Measurements from ENCODE around the gene SH3YL1. TPM values are rescaled to one million over a fixed set of nuclear protein-coding genes. Genes with fewer than 3 reads are reported as not detected.

SH3YL1 gene
- total RNA-seq, 1 experiment from 2014 or later: 33.0 TPM

DNA sequence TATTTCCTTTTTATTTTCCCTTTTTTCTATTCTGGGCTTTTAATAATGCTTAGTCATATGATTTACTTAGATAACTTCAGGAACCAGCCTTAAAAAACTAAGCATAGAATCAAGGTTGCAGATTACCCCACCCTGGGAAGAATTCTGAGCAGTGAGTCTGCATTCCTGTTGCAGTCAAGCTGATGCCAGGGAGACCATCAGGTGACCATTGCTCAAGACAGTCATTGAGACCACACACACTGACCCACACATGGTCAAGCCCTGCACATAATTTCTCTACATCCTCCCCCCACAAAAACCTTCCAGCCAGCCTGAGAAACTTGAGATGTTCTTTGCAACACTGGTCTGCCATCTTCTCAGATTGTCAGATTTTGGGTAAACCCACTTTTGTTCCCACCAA is 83.9 kb downstream of the SH3YL1 start:
- no peak overlapping the region for H3K27ac ChIP-seq (ENCODE audit: low read depth, low read length, poor library complexity, severe bottlenecking)
- ChIA-PET POLR2A (ENCODE audit: low non-redundant PET) (no interaction called here), CTCF (no interaction called here)
- intact Hi-C loops (cut with micrococcal nuclease; ENCODE audit: unreplicated experiment): no loop called here
- H3K9me3 ChIP-seq (ENCODE audit: low read depth, low read length, poor library complexity, severe bottlenecking): peaks cover 18% of the 10 kb centered on the region
- H3K27me3 ChIP-seq (replicated peaks; ENCODE audit: insufficient read depth, low read depth, low read length, poor library complexity): no peaks in the 10 kb centered on the region
- no peak for TF ChIP-seq EZH2 (IDR thresholded peaks at IDR 0.05; ENCODE audit: borderline replicate concordance, low read depth, low read length, poor library complexity, severe bottlenecking)
- H3K4me3 ChIP-seq (ENCODE audit: low read depth, low read length, poor library complexity, severe bottlenecking): no peak overlapping the region
- no peaks in the 10 kb centered on the region for H3K36me3 ChIP-seq (ENCODE audit: insufficient read depth, low read length, poor library complexity, severe bottlenecking)
- no peaks in the 10 kb centered on the region for H3K4me1 ChIP-seq (ENCODE audit: insufficient read depth, low read length, poor library complexity, severe bottlenecking)
- no peak for DNase-seq (ENCODE audit: low spot score)
- no TSS peak for BruUV-seq (replicated peaks)

GRCh38 chr2:177733-178132 is 86.1 kb downstream of the SH3YL1 start:
- CTCF ChIA-PET: no interaction called here
- no peak for TF ChIP-seq EZH2 (IDR thresholded peaks at IDR 0.05; ENCODE audit: borderline replicate concordance, low read depth, low read length, poor library complexity, severe bottlenecking)
- no peak for TF ChIP-seq CTCF (conservative IDR thresholded peaks at IDR 0.05; ENCODE audit: low read depth, low read length)
- intact Hi-C loops (cut with micrococcal nuclease; ENCODE audit: unreplicated experiment): no loop called here
- peaks cover 4% of the 10 kb centered on the region for H3K9me3 ChIP-seq (ENCODE audit: low read depth, low read length, poor library complexity, severe bottlenecking)
- no peaks in the 10 kb centered on the region for H3K36me3 ChIP-seq (ENCODE audit: insufficient read depth, low read length, poor library complexity, severe bottlenecking)
- no TSS peak for BruUV-seq (replicated peaks)
- no peaks in the 10 kb centered on the region for H3K27me3 ChIP-seq (replicated peaks; ENCODE audit: insufficient read depth, low read depth, low read length, poor library complexity)
- no peak overlapping the region for H3K27ac ChIP-seq (ENCODE audit: low read depth, low read length, poor library complexity, severe bottlenecking)
- no peaks in the 10 kb centered on the region for H3K4me1 ChIP-seq (ENCODE audit: insufficient read depth, low read length, poor library complexity, severe bottlenecking)
- no peak overlapping the region for H3K4me3 ChIP-seq (ENCODE audit: low read depth, low read length, poor library complexity, severe bottlenecking)
- DNase-seq (ENCODE audit: low spot score): no peak
- POLR2A ChIA-PET (ENCODE audit: low non-redundant PET): no interaction called here

DNA sequence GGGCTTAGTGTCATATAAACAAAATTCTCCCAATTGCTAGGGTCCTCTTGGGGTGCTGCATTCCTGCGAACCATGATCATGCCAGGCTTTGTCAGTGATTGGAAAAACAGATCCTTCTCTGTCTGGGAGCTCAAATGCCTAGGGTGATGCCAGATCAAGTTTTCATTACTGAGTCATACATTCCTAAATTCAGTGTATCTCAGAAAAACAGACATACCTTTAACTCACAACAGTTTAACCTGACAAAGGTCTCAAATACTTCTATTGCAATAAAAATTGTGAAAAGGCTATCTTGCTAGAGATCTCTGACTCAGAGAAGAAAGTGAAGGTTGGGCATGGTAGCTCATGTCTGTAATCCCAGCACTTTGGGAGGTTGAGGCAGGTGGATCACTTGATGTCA is 86.9 kb downstream of the SH3YL1 start:
- TF ChIP-seq CTCF (conservative IDR thresholded peaks at IDR 0.05; ENCODE audit: low read depth, low read length) (no peak), EZH2 (IDR thresholded peaks at IDR 0.05; ENCODE audit: borderline replicate concordance, low read depth, low read length, poor library complexity, severe bottlenecking) (no peak)
- Histone ChIP-seq H3K4me1 (ENCODE audit: insufficient read depth, low read length, poor library complexity, severe bottlenecking) (no peaks in the 10 kb centered on the region), H3K36me3 (ENCODE audit: insufficient read depth, low read length, poor library complexity, severe bottlenecking) (no peaks in the 10 kb centered on the region), H3K4me3 (ENCODE audit: low read depth, low read length, poor library complexity, severe bottlenecking) (no peak overlapping the region), H3K27ac (ENCODE audit: low read depth, low read length, poor library complexity, severe bottlenecking) (no peak overlapping the region), H3K9me3 (ENCODE audit: low read depth, low read length, poor library complexity, severe bottlenecking) (no peaks in the 10 kb centered on the region), H3K27me3 (replicated peaks; ENCODE audit: insufficient read depth, low read depth, low read length, poor library complexity) (no peaks in the 10 kb centered on the region)
- DNase-seq (ENCODE audit: low spot score): no peak
- POLR2A ChIA-PET (ENCODE audit: low non-redundant PET): no interaction called here
- BruUV-seq (replicated peaks): no TSS peak
- CTCF ChIA-PET: no interaction called here
- intact Hi-C loops (cut with micrococcal nuclease; ENCODE audit: unreplicated experiment): no loop called here

Data from A673 (cell line).